GM12878 (cell line): ENCODE results near the gene TSC22D3. TPM values are rescaled to one million over a fixed set of nuclear protein-coding genes. Genes with fewer than 3 reads are reported as not detected.

Experiments
- BCL11A ChIP-seq: IDR thresholded peaks from 2 replicates; pipeline ENCODE4 v1.6.1; 2011; ENCODE audit warnings: low read depth, low read length
- CREB1 ChIP-seq: IDR thresholded peaks from 2 replicates; pipeline ENCODE4 v1.6.1; 2012; ENCODE audit warnings: low read depth, mild to moderate bottlenecking, inconsistent platforms
- DPF2 ChIP-seq: fragments of 450-650 bp; IDR thresholded peaks from 2 replicates; pipeline ENCODE4 v1.6.1; 2017; ENCODE audit warnings: mild to moderate bottlenecking
- ESRRA ChIP-seq: IDR thresholded peaks from 2 replicates; pipeline ENCODE4 v1.6.1; 2012; ENCODE audit warnings: mild to moderate bottlenecking, low read length, improper control_type of control experiment
- IKZF1 ChIP-seq: fragments of 450-650 bp; conservative IDR thresholded peaks from 2 replicates; pipeline ENCODE4 v1.6.1; 2017; ENCODE audit warnings: antibody characterized with exemption, mild to moderate bottlenecking
- MYC ChIP-seq: IDR thresholded peaks from 2 replicates; pipeline ENCODE4 v1.6.1; 2011; ENCODE audit warnings: mild to moderate bottlenecking, low read length, moderate library complexity, inconsistent platforms; ENCODE audit not compliant: insufficient read depth, insufficient replicate concordance, insufficient read length, severe bottlenecking
- POLR2A ChIP-seq: IDR thresholded peaks from 2 replicates; pipeline ENCODE4 v1.6.1; 2011; ENCODE audit warnings: low read depth, mild to moderate bottlenecking, low read length
- RBBP5 ChIP-seq: fragments of 200-600 bp; sonication (generic); conservative IDR thresholded peaks from 2 replicates; pipeline ENCODE4 v1.6.1; 2016
- polyA plus RNA-seq, 11 experiments: library from polyadenylated mRNA; depleted of rRNA in 4 of 11; unstranded in 6 of 11; stranded (reverse) in 5 of 11; fragments of >200 nt; fragmentation: Nextera tagmentation in 4 of 11; fragmentation: Illumina TruSeq in 1 of 11; extraction: Ambion mirVana in 4 of 11; extraction: Trizol in 1 of 11; gene quantifications; 1 replicate in 1 of 11; 2 replicates in 10 of 11; pipeline versions ENCODE4 v1.2.1 to v1.2.3, GENCODE V29; 2011 to 2016; ENCODE audit warnings: inconsistent platforms in 2 of 11, missing spikeins in 2 of 11, low read depth in 1 of 11
- total RNA-seq, 4 experiments: library from RNA; depleted of rRNA in 3 of 4; stranded (reverse); fragments of >200 nt in 3 of 4; fragmentation: Illumina TruSeq in 1 of 4; extraction: Trizol in 1 of 4; gene quantifications; 2 replicates each; pipeline versions ENCODE4 v1.2.1 to v1.2.3, GENCODE V29; 2013 to 2021
- TF ChIP-seq, protein P1 (sequence below): IDR thresholded peaks from 2 replicates; pipeline ENCODE4 v1.6.1; 2012; ENCODE audit warnings: low read depth, low read length, improper control_type of control experiment
- TF ChIP-seq, protein P2 (sequence below): fragments of 450-650 bp; formaldehyde crosslinking; IDR thresholded peaks from 2 replicates; pipeline ENCODE4 v1.4.0; 2022; ENCODE audit warnings: mild to moderate bottlenecking, moderate library complexity
- TF ChIP-seq, protein P3 (sequence below): fragments of 450-650 bp; IDR thresholded peaks from 2 replicates; pipeline ENCODE4 v1.6.1; 2017; ENCODE audit warnings: low read depth, mild to moderate bottlenecking, moderate library complexity

The TSC22D3 gene
- total and polyA plus RNA-seq, 10 of the 15 experiments (the other 5 are each of a cell fraction or from before 2014, with no cell fraction given) = 4.6 to 122 (median 16.1) TPM

DNA sequence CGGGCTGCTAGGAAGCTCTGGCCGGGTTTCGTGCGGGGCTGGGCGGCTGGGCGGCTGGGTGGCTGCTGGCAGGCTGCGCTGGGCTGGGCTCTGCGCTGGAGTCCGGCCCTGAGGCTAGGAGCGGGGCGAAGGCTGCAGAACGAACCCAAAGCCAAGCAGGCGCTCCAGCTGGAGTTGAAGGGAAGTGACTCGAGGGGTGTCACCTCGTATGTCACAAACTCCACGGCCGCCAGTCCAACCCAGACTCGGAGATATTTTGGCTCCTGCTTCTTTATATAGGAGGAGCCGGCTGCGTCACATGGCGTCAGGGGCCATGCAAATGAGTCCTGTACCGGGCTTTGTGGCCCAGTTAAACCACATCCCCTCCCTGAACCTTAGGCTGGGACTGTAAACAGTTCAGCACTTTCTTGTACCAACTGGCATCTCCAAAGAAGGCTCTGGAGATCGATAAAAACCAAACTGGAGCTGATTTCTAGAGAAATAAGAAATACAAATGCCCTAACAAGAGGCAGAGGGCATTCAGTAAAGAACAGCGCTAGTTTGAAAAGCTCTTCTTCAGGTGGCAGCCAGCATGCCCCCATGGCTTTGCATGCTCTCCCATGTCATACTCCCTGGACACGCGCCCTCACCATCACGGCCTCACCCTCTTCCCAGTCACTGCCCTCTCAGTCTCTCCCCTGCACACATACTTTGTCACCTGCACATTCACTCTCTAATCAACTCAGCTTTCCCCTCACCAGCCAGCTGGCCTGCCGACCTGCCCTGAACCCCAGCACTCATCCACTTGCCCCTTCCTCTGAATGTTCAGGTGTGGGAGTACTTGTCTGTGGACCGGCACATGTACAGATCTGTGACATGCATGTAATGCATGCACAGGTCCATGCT is 58.5 kb downstream of the TSC22D3 start (continued):
- TF ChIP-seq, protein P1, sequence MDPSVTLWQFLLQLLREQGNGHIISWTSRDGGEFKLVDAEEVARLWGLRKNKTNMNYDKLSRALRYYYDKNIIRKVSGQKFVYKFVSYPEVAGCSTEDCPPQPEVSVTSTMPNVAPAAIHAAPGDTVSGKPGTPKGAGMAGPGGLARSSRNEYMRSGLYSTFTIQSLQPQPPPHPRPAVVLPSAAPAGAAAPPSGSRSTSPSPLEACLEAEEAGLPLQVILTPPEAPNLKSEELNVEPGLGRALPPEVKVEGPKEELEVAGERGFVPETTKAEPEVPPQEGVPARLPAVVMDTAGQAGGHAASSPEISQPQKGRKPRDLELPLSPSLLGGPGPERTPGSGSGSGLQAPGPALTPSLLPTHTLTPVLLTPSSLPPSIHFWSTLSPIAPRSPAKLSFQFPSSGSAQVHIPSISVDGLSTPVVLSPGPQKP = no peak
- TF ChIP-seq BCL11A = 0 out of 2 replicates have a peak, but pooled peaks have one; percentile 7
- no peak; the same call in none of the 2 replicates for TF ChIP-seq IKZF1
- peak; percentile 42; the same call in 1 of the 2 replicates for TF ChIP-seq DPF2
- TF ChIP-seq, protein P2, sequence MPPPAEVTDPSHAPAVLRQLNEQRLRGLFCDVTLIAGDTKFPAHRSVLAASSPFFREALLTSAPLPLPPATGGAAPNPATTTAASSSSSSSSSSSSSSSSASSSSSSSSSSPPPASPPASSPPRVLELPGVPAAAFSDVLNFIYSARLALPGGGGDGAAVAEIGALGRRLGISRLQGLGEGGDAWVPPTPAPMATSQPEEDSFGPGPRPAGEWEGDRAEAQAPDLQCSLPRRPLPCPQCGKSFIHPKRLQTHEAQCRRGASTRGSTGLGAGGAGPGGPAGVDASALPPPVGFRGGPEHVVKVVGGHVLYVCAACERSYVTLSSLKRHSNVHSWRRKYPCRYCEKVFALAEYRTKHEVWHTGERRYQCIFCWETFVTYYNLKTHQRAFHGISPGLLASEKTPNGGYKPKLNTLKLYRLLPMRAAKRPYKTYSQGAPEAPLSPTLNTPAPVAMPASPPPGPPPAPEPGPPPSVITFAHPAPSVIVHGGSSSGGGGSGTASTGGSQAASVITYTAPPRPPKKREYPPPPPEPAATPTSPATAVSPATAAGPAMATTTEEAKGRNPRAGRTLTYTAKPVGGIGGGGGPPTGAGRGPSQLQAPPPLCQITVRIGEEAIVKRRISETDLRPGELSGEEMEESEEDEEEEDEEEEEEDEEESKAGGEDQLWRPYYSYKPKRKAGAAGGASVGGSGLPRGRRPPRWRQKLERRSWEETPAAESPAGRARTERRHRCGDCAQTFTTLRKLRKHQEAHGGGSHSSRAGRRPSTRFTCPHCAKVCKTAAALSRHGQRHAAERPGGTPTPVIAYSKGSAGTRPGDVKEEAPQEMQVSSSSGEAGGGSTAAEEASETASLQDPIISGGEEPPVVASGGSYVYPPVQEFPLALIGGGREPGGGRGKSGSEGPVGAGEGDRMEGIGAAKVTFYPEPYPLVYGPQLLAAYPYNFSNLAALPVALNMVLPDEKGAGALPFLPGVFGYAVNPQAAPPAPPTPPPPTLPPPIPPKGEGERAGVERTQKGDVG (CRISPR knock-in tag) = no peak
- peak; percentile 98 for TF ChIP-seq CREB1
- no peak for TF ChIP-seq MYC
- TF ChIP-seq, protein P3, sequence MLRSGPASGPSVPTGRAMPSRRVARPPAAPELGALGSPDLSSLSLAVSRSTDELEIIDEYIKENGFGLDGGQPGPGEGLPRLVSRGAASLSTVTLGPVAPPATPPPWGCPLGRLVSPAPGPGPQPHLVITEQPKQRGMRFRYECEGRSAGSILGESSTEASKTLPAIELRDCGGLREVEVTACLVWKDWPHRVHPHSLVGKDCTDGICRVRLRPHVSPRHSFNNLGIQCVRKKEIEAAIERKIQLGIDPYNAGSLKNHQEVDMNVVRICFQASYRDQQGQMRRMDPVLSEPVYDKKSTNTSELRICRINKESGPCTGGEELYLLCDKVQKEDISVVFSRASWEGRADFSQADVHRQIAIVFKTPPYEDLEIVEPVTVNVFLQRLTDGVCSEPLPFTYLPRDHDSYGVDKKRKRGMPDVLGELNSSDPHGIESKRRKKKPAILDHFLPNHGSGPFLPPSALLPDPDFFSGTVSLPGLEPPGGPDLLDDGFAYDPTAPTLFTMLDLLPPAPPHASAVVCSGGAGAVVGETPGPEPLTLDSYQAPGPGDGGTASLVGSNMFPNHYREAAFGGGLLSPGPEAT = peak; percentile 38; the same call in 1 of the 2 replicates
- TF ChIP-seq ESRRA = no peak
- TF ChIP-seq RBBP5 = no peak
- TF ChIP-seq POLR2A = peak; percentile 98
